T-helper 2 cell (primary cell): ENCODE measurements around the gene PXYLP1.
A peak's percentile ranks its signal among the peaks of the same experiment; 100 is the strongest.

Experiments used
- DNase-seq, 5 experiments: peaks; one replicate each; pipeline versions ENCODE4 v3.0.0 to v3.0.0-alpha.2; 2012 to 2022

The PXYLP1 gene

DNA sequence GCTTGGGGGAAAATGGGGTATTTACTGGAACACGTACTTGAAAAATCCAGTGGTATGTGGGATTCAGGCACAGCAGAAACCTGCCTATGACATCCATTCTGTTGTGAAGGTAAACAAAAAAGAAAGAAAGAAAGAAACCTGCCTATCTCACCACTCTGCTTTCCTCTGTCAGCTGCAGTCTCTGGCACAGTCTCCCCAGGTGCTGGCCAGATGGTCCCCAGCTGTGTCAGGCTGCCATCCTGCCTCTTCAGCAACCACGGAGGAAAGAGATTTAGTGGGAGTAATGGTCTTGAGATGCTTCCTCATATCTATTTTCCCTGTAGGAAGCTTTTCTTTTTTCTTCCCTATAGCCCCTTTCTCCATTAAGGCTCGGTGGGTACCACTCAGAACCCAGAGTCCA lies 2.5 kb upstream of the PXYLP1 start:
- no peak for DNase-seq

DNA sequence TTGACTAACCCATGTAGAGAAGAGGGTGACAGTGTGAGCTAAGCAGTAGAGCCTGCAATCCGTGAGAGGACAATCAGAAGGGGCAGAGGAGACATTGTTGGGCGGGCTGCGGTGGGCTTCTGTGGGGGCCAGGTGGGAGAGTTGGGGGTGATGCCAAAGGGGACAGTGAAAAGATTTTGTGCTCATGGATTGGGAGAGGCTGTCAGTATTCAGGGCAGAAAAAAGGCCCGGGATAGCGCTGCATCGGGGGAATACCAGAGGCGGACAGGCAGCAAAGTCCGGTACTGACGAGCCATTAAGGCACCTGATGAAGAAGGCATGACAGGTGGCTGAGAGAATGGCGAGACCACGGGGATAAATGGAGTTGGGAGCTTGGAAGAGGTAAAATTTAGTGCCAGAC lies 1.3 kb upstream of the PXYLP1 start:
- no peak for DNase-seq

DNA sequence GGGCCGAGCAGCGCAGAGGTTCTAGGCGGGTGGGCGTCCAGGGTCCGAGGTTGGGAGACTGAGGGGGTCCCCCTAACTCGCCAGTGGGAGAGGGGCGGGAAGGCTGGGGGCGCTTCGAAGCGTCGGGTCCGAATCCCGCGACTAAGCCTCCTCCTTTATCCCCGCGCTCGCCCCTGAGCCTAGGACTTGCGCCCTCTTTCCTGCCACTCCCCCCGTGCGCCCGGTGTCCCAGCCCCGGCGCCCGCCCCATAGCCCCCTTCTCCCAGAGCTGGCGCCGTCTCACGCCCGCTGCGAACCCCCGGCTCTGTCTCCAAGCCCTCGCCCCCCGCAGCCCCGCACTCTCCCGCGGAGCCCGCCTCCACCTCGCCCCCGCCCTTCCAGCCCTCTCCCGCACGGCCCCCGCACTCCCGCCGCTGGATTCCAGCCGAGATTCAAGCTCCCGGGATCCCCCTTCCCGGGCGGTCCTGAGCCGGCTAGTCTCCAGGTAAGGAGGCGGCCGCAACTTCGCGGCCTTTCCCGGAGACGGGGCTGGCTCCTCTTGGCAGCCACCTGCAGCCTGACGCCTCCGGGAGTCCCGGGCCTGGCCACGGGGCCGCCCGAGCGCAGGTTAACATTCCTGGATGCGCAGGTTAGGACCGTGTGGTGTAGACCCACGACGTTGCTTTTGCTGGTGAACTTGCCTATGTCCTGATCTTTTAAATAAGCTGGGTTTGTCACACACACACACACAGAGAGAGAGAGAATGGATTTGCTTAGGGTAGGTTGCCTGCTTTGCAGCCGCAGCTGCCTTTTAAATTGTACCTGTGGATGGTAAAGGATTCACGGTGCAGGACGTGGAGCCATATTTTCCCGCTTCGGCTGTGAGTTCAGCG lies 563 bp downstream of the PXYLP1 start:
- DNase-seq: no peak

DNA sequence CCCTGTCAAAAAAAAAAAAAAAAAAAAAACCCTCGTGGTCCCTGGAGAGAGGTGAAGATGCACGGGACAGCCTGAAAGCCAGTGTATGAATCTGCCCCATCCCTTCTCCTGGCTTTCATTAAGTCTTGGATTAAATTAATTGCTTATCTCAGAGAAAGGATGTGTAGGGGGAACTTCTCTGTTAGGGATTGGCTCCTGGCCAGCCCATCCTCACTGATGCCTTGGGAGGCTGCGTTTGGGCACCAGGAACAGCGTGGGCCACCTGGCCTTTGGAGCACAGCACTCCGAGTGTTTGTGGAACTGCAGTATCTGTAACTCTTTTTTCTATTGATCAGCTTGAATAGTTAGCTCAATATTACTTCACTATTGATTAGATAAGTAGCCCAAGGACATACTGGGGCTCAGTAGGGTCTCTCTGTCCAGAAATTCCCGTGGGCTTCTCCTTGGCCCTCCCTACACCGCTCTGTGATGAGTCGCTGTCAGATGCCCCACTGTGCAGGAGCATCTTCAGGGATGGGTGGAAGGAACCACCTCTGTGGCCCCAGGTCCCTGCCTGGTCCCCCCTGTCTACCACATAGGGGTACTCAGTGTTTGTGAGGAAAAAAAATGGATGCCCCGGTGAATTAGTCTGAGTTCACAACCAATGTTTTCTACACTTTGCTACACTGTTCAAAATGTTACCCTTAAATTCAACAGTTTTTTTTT lies 2.0 kb downstream of the PXYLP1 start:
- no peak for DNase-seq

DNA sequence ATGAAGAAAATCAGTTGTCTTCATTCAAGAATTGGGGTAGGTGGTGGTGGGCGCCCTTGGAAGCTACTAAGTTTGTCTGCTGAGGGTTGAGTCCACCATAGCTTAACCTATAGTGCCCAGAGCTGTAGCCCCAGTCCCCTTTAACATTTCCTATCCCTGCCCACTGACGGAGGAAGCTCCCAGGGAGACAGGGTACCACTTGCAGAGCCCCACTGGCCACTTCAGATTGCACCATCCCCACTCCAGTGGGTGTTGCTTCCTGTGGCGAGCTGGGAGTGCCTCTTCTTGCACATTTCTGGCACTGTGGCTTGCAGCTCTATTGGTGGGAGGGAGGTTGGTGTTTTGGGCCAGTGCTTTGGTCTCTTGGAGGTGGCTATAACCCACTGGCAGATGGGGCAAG lies 2.7 kb downstream of the PXYLP1 start:
- no peak for DNase-seq

- DNase-seq: no peak
Observed at GRCh38 chr3:141235661-141236171, 4.1 kb downstream of the PXYLP1 start.

DNA sequence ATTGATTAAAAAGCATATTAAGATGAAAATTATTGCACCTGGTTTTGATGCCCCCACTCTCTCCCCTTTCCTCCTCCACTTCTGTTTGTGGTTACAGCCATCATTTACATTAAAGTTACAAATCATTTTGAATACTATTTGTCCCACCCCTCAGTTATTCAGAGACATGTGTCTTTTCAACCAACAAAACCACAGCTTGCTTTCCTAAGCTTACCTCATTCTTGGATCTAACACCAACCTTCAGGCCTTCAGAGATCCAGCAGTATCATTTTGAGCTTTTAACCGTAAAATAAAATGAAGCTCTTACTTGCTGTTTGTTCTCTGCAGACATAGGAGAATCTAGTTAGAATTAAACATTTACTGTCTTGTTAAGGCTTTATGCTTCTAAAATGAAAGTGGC lies 4.7 kb downstream of the PXYLP1 start:
- no peak for DNase-seq

DNA sequence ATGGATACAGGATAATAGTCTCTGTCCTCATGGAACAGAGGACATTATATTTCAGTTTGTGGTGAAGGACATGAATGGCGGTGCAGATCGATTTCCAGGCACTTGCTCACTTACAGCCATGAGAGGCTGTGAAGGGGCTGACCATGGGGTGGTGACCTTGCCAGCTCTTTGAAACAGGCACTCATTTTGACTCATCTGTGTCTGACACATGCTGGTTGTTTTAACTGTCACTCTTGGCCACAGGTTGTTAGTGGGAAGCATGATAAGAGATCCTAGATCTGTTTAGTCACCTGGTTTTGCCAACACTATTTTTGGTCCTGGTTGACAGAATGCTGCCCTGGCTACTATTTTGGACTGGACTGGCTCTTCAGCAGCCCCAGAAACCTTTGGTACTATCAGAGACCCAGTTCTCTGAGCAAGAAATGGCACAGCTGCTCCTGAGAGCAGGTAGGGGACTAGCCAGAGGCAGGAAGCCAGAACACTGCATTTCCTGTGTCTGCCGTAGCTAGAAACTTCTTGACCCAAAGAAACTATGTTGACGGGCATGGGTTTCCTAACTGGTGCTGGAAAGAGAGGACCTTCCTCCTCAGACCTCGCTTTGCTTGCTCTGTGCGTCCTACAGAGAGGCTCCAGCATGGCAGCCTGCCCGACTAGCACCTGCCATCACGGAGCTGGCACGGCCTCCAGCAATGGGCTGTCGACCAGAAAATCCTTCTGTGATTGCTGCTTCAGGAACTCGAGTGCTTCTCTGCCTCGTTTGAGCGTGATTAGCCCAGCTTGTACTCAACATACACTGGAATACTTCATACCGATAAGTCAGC lies 6.3 kb downstream of the PXYLP1 start:
- DNase-seq: peak in 1 of 5 experiments; percentile 66

GRCh38 chr3:141239511-141240281 lies 8.1 kb downstream of the PXYLP1 start:
- DNase-seq: no peak

- DNase-seq: no peak
Observed at GRCh38 chr3:141240286-141240685, 8.7 kb downstream of the PXYLP1 start.

DNA sequence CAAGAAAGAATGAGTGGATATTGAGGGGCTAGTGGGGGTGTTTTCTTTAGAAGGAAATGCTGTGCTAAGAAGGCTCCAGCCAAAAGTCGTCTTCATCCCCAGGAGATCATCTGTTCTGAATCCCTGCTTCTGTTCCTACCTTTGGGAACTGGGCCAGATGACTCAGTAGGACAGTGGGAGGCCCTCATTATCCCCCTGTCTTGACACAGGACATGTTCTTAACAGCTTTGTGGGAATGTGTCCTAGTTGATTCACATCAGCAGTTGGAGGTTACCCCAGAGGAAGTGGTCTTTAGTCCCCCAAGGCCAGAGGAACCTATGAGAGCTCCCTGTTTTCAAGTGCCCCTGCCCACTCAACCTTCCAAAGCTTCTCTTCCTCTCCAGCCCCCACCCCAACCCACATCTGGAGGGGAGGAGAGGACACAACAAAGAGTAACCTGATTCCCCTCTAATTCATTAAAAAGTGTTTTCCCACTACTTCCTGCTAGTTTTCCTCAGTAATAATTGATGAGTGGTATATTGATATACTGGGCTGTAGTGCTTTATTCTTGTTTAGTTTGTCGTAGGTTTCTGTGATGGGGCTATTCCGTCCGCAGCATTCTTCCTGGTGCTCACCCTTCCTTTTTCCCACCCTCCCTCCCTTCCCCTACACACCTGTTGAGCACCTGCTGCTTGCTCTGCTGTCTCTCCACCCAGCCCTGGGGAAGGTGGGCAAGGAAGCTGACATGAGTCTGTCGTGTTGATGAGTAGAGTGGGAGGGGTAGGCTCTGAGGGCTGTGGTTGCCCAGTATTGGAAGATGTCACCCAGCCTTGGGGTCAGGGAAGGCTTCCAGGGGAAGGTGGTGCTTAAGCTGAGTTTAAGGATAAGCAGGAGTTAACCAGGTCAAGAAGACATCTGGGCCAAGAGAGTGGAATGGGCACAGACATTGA lies 9.3 kb downstream of the PXYLP1 start:
- no peak for DNase-seq

DNA sequence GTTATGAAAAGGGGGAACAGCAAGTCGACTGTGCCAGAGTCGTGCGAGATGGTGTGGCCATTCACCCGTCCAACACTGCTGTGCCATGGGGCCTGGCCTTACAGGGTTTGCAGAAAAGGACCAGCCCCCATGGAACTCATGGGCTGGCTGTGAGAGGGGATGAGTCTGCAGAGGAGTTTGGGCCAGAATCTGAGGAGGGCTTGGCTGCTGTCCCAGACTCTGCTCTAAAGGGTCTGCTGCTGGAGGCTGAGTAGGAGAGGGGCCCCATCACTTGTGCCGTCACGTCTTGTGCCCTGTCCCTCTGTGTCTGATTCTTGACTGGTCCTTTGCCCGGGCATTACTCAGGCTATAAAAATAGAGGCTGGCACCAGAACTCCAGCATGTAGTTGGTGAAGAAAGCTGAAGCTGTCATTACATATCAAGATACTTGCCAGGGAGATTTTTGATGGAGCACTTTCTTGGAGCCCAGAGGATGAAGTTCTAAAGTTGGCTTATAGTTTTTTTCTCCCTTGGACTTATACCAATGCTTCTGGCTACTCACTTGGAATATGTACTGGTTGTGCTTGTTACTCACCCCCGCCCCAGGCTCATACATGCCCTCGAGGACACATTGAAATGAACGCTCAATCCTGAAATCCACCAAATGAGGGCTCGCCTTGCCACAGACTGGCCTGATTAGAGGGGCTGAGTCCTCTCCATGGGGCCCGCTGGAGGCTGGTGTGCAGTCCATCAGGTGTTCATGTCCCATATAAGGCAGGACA lies 10.2 kb downstream of the PXYLP1 start:
- no peak for DNase-seq

DNA sequence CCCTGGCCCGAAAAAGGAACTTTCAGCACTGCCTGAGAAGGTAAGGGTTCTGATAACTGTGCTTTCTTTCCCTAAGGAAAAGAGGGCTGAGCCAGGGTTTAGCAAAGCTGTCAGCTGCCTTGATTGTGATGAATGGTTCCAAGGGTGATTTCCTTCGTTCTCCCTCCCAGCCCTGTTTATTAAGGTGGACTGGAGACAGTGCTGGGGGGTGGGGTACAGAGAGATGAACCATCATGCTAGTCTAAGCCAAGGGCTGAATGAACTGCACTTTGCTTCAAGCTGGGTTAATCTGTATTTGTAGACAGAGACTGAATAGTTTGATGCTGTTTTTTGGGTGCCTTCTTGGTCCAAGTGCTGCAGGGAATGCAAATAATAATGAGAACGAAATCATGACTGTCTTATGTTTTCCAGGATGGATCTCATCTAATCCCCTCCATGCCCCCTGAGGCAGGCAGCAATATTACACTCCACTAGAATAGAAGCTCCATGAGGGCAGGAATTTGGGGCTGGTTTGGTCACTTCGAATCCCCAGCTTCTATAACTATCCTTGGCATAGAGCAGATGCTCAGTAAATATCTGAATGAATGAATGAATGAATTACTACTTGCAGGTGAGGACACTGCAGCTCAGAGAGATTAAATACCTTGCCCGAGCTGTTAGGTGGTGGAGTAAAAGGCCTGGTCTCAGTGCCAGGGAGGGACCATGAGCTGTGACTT lies 10.9 kb downstream of the PXYLP1 start:
- DNase-seq: no peak

DNA sequence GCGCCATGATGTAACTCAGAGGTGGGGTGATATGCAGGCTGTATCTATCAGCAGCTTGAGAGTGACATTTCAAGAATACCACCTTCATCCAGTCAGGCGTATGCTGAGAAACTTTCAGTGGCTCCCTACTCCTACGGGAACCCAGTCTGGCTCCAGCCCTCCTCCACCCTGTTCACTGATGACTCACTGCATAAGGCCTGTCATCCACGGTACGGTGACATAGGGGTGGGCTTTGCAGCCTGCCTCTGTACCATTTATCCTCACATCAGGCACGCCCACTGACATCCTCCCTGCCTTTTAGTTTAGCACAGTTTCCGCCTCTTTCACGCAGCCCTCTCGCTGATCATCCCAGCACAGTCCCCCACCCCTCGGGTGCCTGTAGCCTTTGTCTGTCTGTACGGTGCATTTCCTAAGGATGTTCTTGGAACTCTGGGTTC lies 11.7 kb downstream of the PXYLP1 start:
- peak in 4 of 5 experiments; percentile 18 to 63 (median 36) for DNase-seq

- DNase-seq: no peak
Observed at GRCh38 chr3:141246224-141246957, 14.8 kb downstream of the PXYLP1 start.

GRCh38 chr3:141246958-141247301 lies 15.3 kb downstream of the PXYLP1 start:
- DNase-seq: no peak

- DNase-seq: no peak
Observed at GRCh38 chr3:141248064-141248463, 16.4 kb downstream of the PXYLP1 start.

DNA sequence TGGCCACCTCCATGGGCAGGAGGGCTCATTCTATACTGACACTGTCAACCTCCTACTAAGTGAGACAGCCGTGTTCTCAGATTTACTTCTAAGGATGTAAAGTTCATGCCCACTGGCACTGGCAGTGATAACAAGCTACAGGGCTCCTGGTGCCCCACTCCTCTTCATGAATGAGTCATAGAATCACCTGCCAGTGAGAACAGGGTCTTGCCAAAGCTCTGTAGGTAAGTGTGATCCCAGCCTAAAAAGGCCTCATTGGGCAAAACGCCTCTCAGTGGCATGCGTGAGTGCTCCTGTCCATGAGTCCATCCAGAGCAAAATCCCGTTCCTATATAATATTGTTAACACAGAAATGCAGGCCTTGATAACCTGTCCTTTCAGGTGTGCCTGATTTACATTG lies 17.4 kb downstream of the PXYLP1 start:
- no peak for DNase-seq

DNA sequence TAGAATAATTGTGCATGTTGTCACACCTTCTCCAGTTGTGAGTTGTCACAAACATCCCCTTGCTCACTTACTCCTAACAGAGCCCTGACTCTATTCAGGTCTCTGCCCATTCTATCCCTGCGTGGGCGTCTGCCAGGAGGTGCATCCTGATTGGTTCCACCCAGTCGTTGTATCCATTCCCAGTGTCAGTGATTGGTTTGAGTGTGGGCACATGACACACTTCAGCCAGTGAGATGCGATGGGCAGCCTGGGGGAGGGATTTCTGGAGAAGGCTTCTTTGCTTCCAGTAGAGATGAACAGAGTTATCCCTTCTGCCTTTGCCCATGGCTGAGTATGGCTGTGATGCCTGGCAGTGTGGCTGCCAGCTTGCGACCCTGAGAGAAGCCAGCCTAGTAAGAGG lies 18.7 kb downstream of the PXYLP1 start:
- no peak for DNase-seq
